HG03039 (cell line): Measurements from ENCODE around the gene CFAP107.
"Not testable (repeated sequence)": the region's sequence is repeated elsewhere in the genome, so short reads cannot be mapped to it uniquely, and the experiment has no call there.

Experiments used
- ATAC-seq: cut with Tn5 transposase; IDR thresholded peaks from one replicate; pipeline ENCODE4 v1.9.1; 2021; ENCODE audit warnings: mild to moderate bottlenecking, moderate library complexity; ENCODE audit not compliant: unreplicated experiment

CFAP107 gene

GRCh38 chr1:12776801-12777557 lies 31.0 kb downstream of the CFAP107 start:
- no peak for ATAC-seq

- ATAC-seq: no peak
Measured at GRCh38 chr1:12778061-12778460, 32.1 kb downstream of the CFAP107 start.

- no peak for ATAC-seq
Measured at GRCh38 chr1:12778907-12779306, 32.9 kb downstream of the CFAP107 start.

- not testable (repeated sequence) for ATAC-seq
Measured at GRCh38 chr1:12781488-12781887, 35.5 kb downstream of the CFAP107 start.

GRCh38 chr1:12783783-12784182 lies 37.8 kb downstream of the CFAP107 start:
- ATAC-seq: not testable (repeated sequence)

- ATAC-seq: not testable (repeated sequence)
Measured at GRCh38 chr1:12784729-12785128, 38.7 kb downstream of the CFAP107 start.

GRCh38 chr1:12791097-12791496 lies 45.1 kb downstream of the CFAP107 start, which contains the start of gene PRAMEF1:
PRAMEF1 (plus strand) TSS chr1:12791397; CDS start chr1:12793228, 1,831 bp downstream.
- ATAC-seq: not testable (repeated sequence)

- ATAC-seq: no peak
Measured at GRCh38 chr1:12798911-12799310, 52.9 kb downstream of the CFAP107 start.

GRCh38 chr1:12799730-12800129 lies 53.7 kb downstream of the CFAP107 start:
- no peak for ATAC-seq

GRCh38 chr1:12809933-12810332 lies 63.9 kb downstream of the CFAP107 start:
- ATAC-seq: no peak

GRCh38 chr1:12810691-12811408 lies 64.8 kb downstream of the CFAP107 start:
- no peak for ATAC-seq

- ATAC-seq: no peak
Measured at GRCh38 chr1:12811409-12811784, 65.4 kb downstream of the CFAP107 start.
